ENCODE measurements around the gene MPG.

The MPG gene

GRCh38 chr16:59440-60059, 18.5 kb upstream of the MPG start:
- no peak for FAIRE-seq

GRCh38 chr16:60166-60565, 17.9 kb upstream of the MPG start:
- FAIRE-seq (no peak), DNase-seq (ENCODE audit: insufficient read length, low spot score) (no peak)
- no peak for TF ChIP-seq TAF1 (IDR thresholded peaks at IDR 0.05; ENCODE audit: low read depth, low read length)
- no peak for TF ChIP-seq SPI1 (IDR thresholded peaks at IDR 0.05; ENCODE audit: low read depth, low read length)
- TF ChIP-seq PAX5 (IDR thresholded peaks at IDR 0.05; ENCODE audit: insufficient read depth, low read length, severe bottlenecking): no peak
- no peak for TF ChIP-seq POLR2A (IDR thresholded peaks at IDR 0.05; ENCODE audit: low read depth, low read length)
- TF ChIP-seq POLR2AphosphoS5 (IDR thresholded peaks at IDR 0.05; ENCODE audit: low read depth, low read length): no peak
- no peak for TF ChIP-seq POU2F2 (IDR thresholded peaks at IDR 0.05; ENCODE audit: low read depth, low read length)

More at GRCh38 chr16:59440-60059, 18.5 kb upstream of the MPG start:
- DNase-seq (ENCODE audit: insufficient read length, low spot score): no peak
- TF ChIP-seq POLR2AphosphoS5 (IDR thresholded peaks at IDR 0.05; ENCODE audit: low read depth, low read length): no peak
- TF ChIP-seq PAX5 (IDR thresholded peaks at IDR 0.05; ENCODE audit: insufficient read depth, low read length, severe bottlenecking): no peak
- TF ChIP-seq TAF1 (IDR thresholded peaks at IDR 0.05; ENCODE audit: low read depth, low read length): no peak

GRCh38 chr16:60929-61878, 16.8 kb upstream of the MPG start:
- no peak for FAIRE-seq
- TF ChIP-seq POLR2AphosphoS5 (IDR thresholded peaks at IDR 0.05; ENCODE audit: low read depth, low read length) (no peak), SPI1 (IDR thresholded peaks at IDR 0.05; ENCODE audit: low read depth, low read length) (no peak), POU2F2 (IDR thresholded peaks at IDR 0.05; ENCODE audit: low read depth, low read length) (no peak), PAX5 (IDR thresholded peaks at IDR 0.05; ENCODE audit: insufficient read depth, low read length, severe bottlenecking) (no peak), POLR2A (IDR thresholded peaks at IDR 0.05; ENCODE audit: low read depth, low read length) (no peak), TAF1 (IDR thresholded peaks at IDR 0.05; ENCODE audit: low read depth, low read length) (no peak)
- DNase-seq (ENCODE audit: insufficient read length, low spot score): no peak

- DNase-seq (ENCODE audit: insufficient read length, low spot score): no peak
- FAIRE-seq: no peak
- TF ChIP-seq POU2F2 (IDR thresholded peaks at IDR 0.05; ENCODE audit: low read depth, low read length): no peak
- TF ChIP-seq POLR2A (IDR thresholded peaks at IDR 0.05; ENCODE audit: low read depth, low read length): no peak
- TF ChIP-seq PAX5 (IDR thresholded peaks at IDR 0.05; ENCODE audit: insufficient read depth, low read length, severe bottlenecking): no peak
- no peak for TF ChIP-seq SPI1 (IDR thresholded peaks at IDR 0.05; ENCODE audit: low read depth, low read length)
- TF ChIP-seq POLR2AphosphoS5 (IDR thresholded peaks at IDR 0.05; ENCODE audit: low read depth, low read length): no peak
- TF ChIP-seq TAF1 (IDR thresholded peaks at IDR 0.05; ENCODE audit: low read depth, low read length): no peak
These were observed 16.1 kb upstream of the MPG start for GRCh38 chr16:61879-62281.

GRCh38 chr16:62283-62967, 15.6 kb upstream of the MPG start:
- TF ChIP-seq POU2F2 (IDR thresholded peaks at IDR 0.05; ENCODE audit: low read depth, low read length) (no peak), TAF1 (IDR thresholded peaks at IDR 0.05; ENCODE audit: low read depth, low read length) (no peak), PAX5 (IDR thresholded peaks at IDR 0.05; ENCODE audit: insufficient read depth, low read length, severe bottlenecking) (no peak), SPI1 (IDR thresholded peaks at IDR 0.05; ENCODE audit: low read depth, low read length) (no peak), POLR2AphosphoS5 (IDR thresholded peaks at IDR 0.05; ENCODE audit: low read depth, low read length) (no peak), POLR2A (IDR thresholded peaks at IDR 0.05; ENCODE audit: low read depth, low read length) (no peak)
- DNase-seq (ENCODE audit: insufficient read length, low spot score): no peak
- FAIRE-seq: no peak

GRCh38 chr16:62968-63391, 15.0 kb upstream of the MPG start:
- DNase-seq (ENCODE audit: insufficient read length, low spot score) (no peak), FAIRE-seq (no peak)
- TF ChIP-seq POLR2AphosphoS5 (IDR thresholded peaks at IDR 0.05; ENCODE audit: low read depth, low read length): no peak
- TF ChIP-seq POU2F2 (IDR thresholded peaks at IDR 0.05; ENCODE audit: low read depth, low read length): no peak
- no peak for TF ChIP-seq SPI1 (IDR thresholded peaks at IDR 0.05; ENCODE audit: low read depth, low read length)
- TF ChIP-seq PAX5 (IDR thresholded peaks at IDR 0.05; ENCODE audit: insufficient read depth, low read length, severe bottlenecking): no peak
- TF ChIP-seq TAF1 (IDR thresholded peaks at IDR 0.05; ENCODE audit: low read depth, low read length): no peak
- TF ChIP-seq POLR2A (IDR thresholded peaks at IDR 0.05; ENCODE audit: low read depth, low read length): no peak

- DNase-seq (ENCODE audit: insufficient read length, low spot score) (no peak), FAIRE-seq (no peak)
- no peak for TF ChIP-seq POLR2AphosphoS5 (IDR thresholded peaks at IDR 0.05; ENCODE audit: low read depth, low read length)
- TF ChIP-seq PAX5 (IDR thresholded peaks at IDR 0.05; ENCODE audit: insufficient read depth, low read length, severe bottlenecking): no peak
- TF ChIP-seq TAF1 (IDR thresholded peaks at IDR 0.05; ENCODE audit: low read depth, low read length): no peak
- no peak for TF ChIP-seq POLR2A (IDR thresholded peaks at IDR 0.05; ENCODE audit: low read depth, low read length)
These were observed 14.6 kb upstream of the MPG start for GRCh38 chr16:63466-63865.

- FAIRE-seq (no peak), DNase-seq (ENCODE audit: insufficient read length, low spot score) (no peak)
- no peak for TF ChIP-seq POLR2AphosphoS5 (IDR thresholded peaks at IDR 0.05; ENCODE audit: low read depth, low read length)
- no peak for TF ChIP-seq PAX5 (IDR thresholded peaks at IDR 0.05; ENCODE audit: insufficient read depth, low read length, severe bottlenecking)
- no peak for TF ChIP-seq SPI1 (IDR thresholded peaks at IDR 0.05; ENCODE audit: low read depth, low read length)
- no peak for TF ChIP-seq POU2F2 (IDR thresholded peaks at IDR 0.05; ENCODE audit: low read depth, low read length)
- TF ChIP-seq TAF1 (IDR thresholded peaks at IDR 0.05; ENCODE audit: low read depth, low read length): no peak
- no peak for TF ChIP-seq POLR2A (IDR thresholded peaks at IDR 0.05; ENCODE audit: low read depth, low read length)
These were observed 13.8 kb upstream of the MPG start for GRCh38 chr16:63998-64913.
